Endothelial cell of umbilical vein (primary cell): ENCODE measurements around the gene ACR.

Source experiments
- CTCF ChIP-seq, 2 donors: IDR thresholded peaks; 1 replicate in 1 of 2; 2 replicates in 1 of 2; pipeline ENCODE4 v1.5.1; 2011; ENCODE audit warnings: low read length in 2 of 2, mild to moderate bottlenecking in 2 of 2, moderate library complexity in 2 of 2, control low read depth in 1 of 2, inconsistent platforms in 1 of 2, low read depth in 1 of 2; ENCODE audit not compliant: insufficient read depth in 1 of 2; ENCODE audit errors: extremely low read depth in 1 of 2
- EZH2 ChIP-seq: IDR thresholded peaks from 2 replicates; pipeline ENCODE4 v1.6.1; 2012; ENCODE audit warnings: borderline replicate concordance, low read depth, mild to moderate bottlenecking, moderate library complexity, low read length, inconsistent platforms; ENCODE audit not compliant: severe bottlenecking
- POLR2A ChIP-seq: IDR thresholded peaks from 2 replicates; pipeline ENCODE4 v1.6.1; 2012; ENCODE audit warnings: low read depth, mild to moderate bottlenecking, control low read depth, low read length

- TF ChIP-seq EZH2 (no peak), POLR2A (peak; percentile 42), CTCF (IDR thresholded peaks at IDR 0.05; ENCODE audit: extremely low read depth in 1 of 2, insufficient read depth in 1 of 2, low read depth in 1 of 2, low read length in 2 of 2) (no peak)
These were observed 23.3 kb upstream of the ACR start for GRCh38 chr22:50714631-50715179.
